GM12865 (cell line): Measurements from ENCODE around the gene P3R3URF.
A peak's percentile ranks its signal among the peaks of the same experiment; 100 is the strongest.

ENCODE experiments used
- DNase-seq: peaks from one replicate; pipeline ENCODE4 v3.0.0; 2010; ENCODE audit warnings: low read depth
- H3K4me3 ChIP-seq: 2 replicates; pipeline ENCODE4 v1.5.1; 2011; ENCODE audit warnings: mild to moderate bottlenecking, low read depth, low read length, control low read depth
- CTCF ChIP-seq: IDR thresholded peaks from 2 replicates; pipeline ENCODE4 v1.5.1; 2011; ENCODE audit warnings: low read length, control low read depth, low read depth, inconsistent platforms; ENCODE audit not compliant: insufficient read depth; ENCODE audit errors: missing control alignments

Gene P3R3URF

GRCh38 chr1:46204406-46204742 lies 28.1 kb upstream of the P3R3URF start:
- no peak overlapping the region for H3K4me3 ChIP-seq
- no peak for DNase-seq
- TF ChIP-seq CTCF = no peak

- DNase-seq = no peak
- H3K4me3 ChIP-seq = no peak overlapping the region
- TF ChIP-seq CTCF = no peak
These were observed 27.6 kb upstream of the P3R3URF start for GRCh38 chr1:46203738-46204405.

GRCh38 chr1:46199233-46199749 lies 23.0 kb upstream of the P3R3URF start:
- peak overlapping the region; percentile 95 for H3K4me3 ChIP-seq
- TF ChIP-seq CTCF = no peak
- DNase-seq = no peak

GRCh38 chr1:46197964-46198811 lies 21.9 kb upstream of the P3R3URF start, which contains the start of gene POMGNT1:
Gene POMGNT1, minus strand, starts transcription at chr1:46198434. Its CDS starts 613 bp downstream, at chr1:46197821.
- no peak for TF ChIP-seq CTCF
- DNase-seq = peak; percentile 86
- H3K4me3 ChIP-seq = peak within 1 kb of the TSS; percentile 96

- peak overlapping the region; percentile 96 for H3K4me3 ChIP-seq
- TF ChIP-seq CTCF = no peak
- DNase-seq = no peak
These were observed 21.3 kb upstream of the P3R3URF start for GRCh38 chr1:46197560-46197963.

GRCh38 chr1:46196609-46197008 lies 20.3 kb upstream of the P3R3URF start:
- TF ChIP-seq CTCF = no peak
- no peak for DNase-seq
- no peak overlapping the region for H3K4me3 ChIP-seq
